Keratinocyte (primary cell): ENCODE measurements around the gene STK4. TPM values are rescaled to one million over a fixed set of nuclear protein-coding genes. Genes with fewer than 3 reads are reported as not detected.

ENCODE experiments used
- DNase-seq: peaks from one replicate; pipeline ENCODE4 v3.0.0-alpha.2; 2011; ENCODE audit warnings: low read depth, missing footprints, low spot score
- FAIRE-seq: peaks from 2 replicates; lab custom pipeline; 2011; peaks lifted over from hg19 to GRCh38; lab: Jason Lieb, UNC
- H2AFZ ChIP-seq: 2 replicates; pipeline ENCODE4 v1.6.0; 2012; ENCODE audit warnings: low read length, control low read depth, inconsistent platforms; ENCODE audit not compliant: control insufficient read depth
- H3K27ac ChIP-seq: 2 replicates; pipeline ENCODE4 v1.5.1; 2011; ENCODE audit warnings: low read length; ENCODE audit not compliant: control insufficient read depth, insufficient read depth
- H3K27me3 ChIP-seq: 3 replicates; pipeline ENCODE4 v1.6.0; 2011; ENCODE audit warnings: low read length; ENCODE audit not compliant: control insufficient read depth, insufficient read depth; ENCODE audit errors: extremely low read depth
- H3K36me3 ChIP-seq, 2 experiments: 2 replicates in 1 of 2; 3 replicates in 1 of 2; pipeline ENCODE4 v1.5.1; 2011; ENCODE audit warnings: low read length in 2 of 2, mild to moderate bottlenecking in 1 of 2; ENCODE audit not compliant: control insufficient read depth in 2 of 2, insufficient read depth in 2 of 2; ENCODE audit errors: extremely low read depth in 1 of 2
- H3K4me1 ChIP-seq: 3 replicates; pipeline ENCODE4 v1.5.1; 2011; ENCODE audit warnings: low read length; ENCODE audit not compliant: control insufficient read depth, insufficient read depth; ENCODE audit errors: extremely low read depth
- H3K4me2 ChIP-seq: 3 replicates; pipeline ENCODE4 v1.6.0; 2011; ENCODE audit warnings: low read depth, low read length; ENCODE audit not compliant: control insufficient read depth, insufficient read depth; ENCODE audit errors: extremely low read depth
- H3K4me3 ChIP-seq, 3 experiments: fragments of 200-600 bp in 1 of 3; sonication (generic) in 1 of 3; 2 replicates in 2 of 3; 3 replicates in 1 of 3; pipeline ENCODE4 v1.5.1; 2011 to 2016; ENCODE audit warnings: low read length in 3 of 3, mild to moderate bottlenecking in 3 of 3, control low read depth in 2 of 3, inconsistent platforms in 1 of 3, low read depth in 1 of 3, mixed read lengths in 1 of 3, mixed run types in 1 of 3, moderate library complexity in 1 of 3; ENCODE audit not compliant: control insufficient read depth in 2 of 3, insufficient read depth in 2 of 3; ENCODE audit errors: extremely low read depth in 1 of 3
- H3K79me2 ChIP-seq: 2 replicates; pipeline ENCODE4 v1.6.0; 2012; ENCODE audit warnings: low read length; ENCODE audit not compliant: control insufficient read depth, insufficient read depth
- H3K9ac ChIP-seq: 3 replicates; pipeline ENCODE4 v1.6.0; 2011; ENCODE audit warnings: low read length; ENCODE audit not compliant: control insufficient read depth, insufficient read depth; ENCODE audit errors: extremely low read depth
- H3K9me1 ChIP-seq: 3 replicates; pipeline ENCODE4 v1.6.0; 2011; ENCODE audit warnings: low read length; ENCODE audit not compliant: control insufficient read depth, insufficient read depth; ENCODE audit errors: extremely low read depth
- H3K9me3 ChIP-seq: 2 replicates; pipeline ENCODE4 v1.5.1; 2012; ENCODE audit warnings: low read depth, low read length; ENCODE audit not compliant: control insufficient read depth
- H4K20me1 ChIP-seq: 3 replicates; pipeline ENCODE4 v1.6.0; 2011; ENCODE audit warnings: low read length; ENCODE audit not compliant: control insufficient read depth, insufficient read depth; ENCODE audit errors: extremely low read depth
- CTCF ChIP-seq, 3 experiments: IDR thresholded peaks in 1 of 3; conservative IDR thresholded peaks in 1 of 3; optimal IDR thresholded peaks in 1 of 3; 2 replicates in 2 of 3; 3 replicates in 1 of 3; pipeline versions ENCODE3 to v1.5.1; 2011; ENCODE audit warnings: low read length in 3 of 3, mild to moderate bottlenecking in 3 of 3, moderate library complexity in 2 of 3, control low read depth in 1 of 3, inconsistent platforms in 1 of 3; ENCODE audit not compliant: insufficient read depth in 2 of 3; ENCODE audit errors: extremely low read depth in 1 of 3
- EZH2 ChIP-seq: IDR thresholded peaks from one replicate; pipeline ENCODE4 v1.6.1; 2012; ENCODE audit warnings: inconsistent platforms, mild to moderate bottlenecking, low read length, moderate library complexity
- dilution Hi-C: fragments of 300-500 bp; cut with MboI; formaldehyde crosslinking; loops from one replicate; pipeline ENCODE4 v1.7.0; 2020; ENCODE audit warnings: low sequenced_read_pairs; ENCODE audit not compliant: extremely low pct_ligation_motif_present
- polyA plus RNA-seq, 5 experiments: library from polyadenylated mRNA; depleted of rRNA in 3 of 5; stranded (reverse) in 3 of 5; stranded (forward) in 1 of 5; unstranded in 1 of 5; fragments of >200 nt; gene quantifications; 1 replicate in 1 of 5; 2 replicates in 3 of 5; 3 replicates in 1 of 5; pipeline versions ENCODE4 v1.2.1 to v1.2.3, GENCODE V29; 2011 to 2012; ENCODE audit warnings: missing spikeins in 2 of 5, low read depth in 1 of 5, low replicate concordance in 1 of 5

The STK4 gene
- polyA plus RNA-seq, 1 donor (not counting 4 experiments of a cell fraction or from before 2014, with no cell fraction given), result 30.5 TPM

GRCh38 chr20:44963325-44964215, 2.7 kb upstream of the STK4 start:
- Histone ChIP-seq H3K9me1 (peaks cover 2% of the 10 kb centered on the region), H3K4me2 (no peak overlapping the region), H3K4me1 (peaks cover 36% of the 10 kb centered on the region), H3K36me3 (peaks cover 0 to under 1% of the 10 kb centered on the region in 2 experiments), H2AFZ (no peak overlapping the region), H3K27me3 (no peaks in the 10 kb centered on the region), H3K9ac (no peak overlapping the region), H3K27ac (no peak overlapping the region), H3K79me2 (peaks cover 39% of the 10 kb centered on the region), H4K20me1 (no peaks in the 10 kb centered on the region), H3K9me3 (no peaks in the 10 kb centered on the region), H3K4me3 (no peak overlapping the region)
- no peak for FAIRE-seq
- no peak for DNase-seq
- TF ChIP-seq EZH2 (no peak), CTCF (optimal IDR thresholded peaks at IDR 0.05 in 1 of 3, IDR thresholded peaks at IDR 0.05 in 1 of 3, conservative IDR thresholded peaks at IDR 0.05 in 1 of 3; ENCODE audit: extremely low read depth in 1 of 3, insufficient read depth in 2 of 3, low read length in 3 of 3) (no peak)
- dilution Hi-C loops, result no loop called here

- Histone ChIP-seq H3K9me1 (peaks cover 2% of the 10 kb centered on the region), H3K4me2 (peak overlapping the region; percentile 88), H3K4me1 (peaks cover 35% of the 10 kb centered on the region), H3K9me3 (no peaks in the 10 kb centered on the region), H2AFZ (peak overlapping the region; percentile 83), H3K36me3 (no peaks in the 10 kb centered on the region), H3K27me3 (no peaks in the 10 kb centered on the region), H3K9ac (peak overlapping the region; percentile 82), H4K20me1 (no peaks in the 10 kb centered on the region), H3K4me3 (peak overlapping the region; percentile 78 to 85 (median 79)), H3K27ac (peak overlapping the region; percentile 69), H3K79me2 (peaks cover 44% of the 10 kb centered on the region)
- DNase-seq (no peak), FAIRE-seq (no peak)
- dilution Hi-C loops, result no loop called here
- no peak for TF ChIP-seq EZH2
- no peak for TF ChIP-seq CTCF (optimal IDR thresholded peaks at IDR 0.05 in 1 of 3, IDR thresholded peaks at IDR 0.05 in 1 of 3, conservative IDR thresholded peaks at IDR 0.05 in 1 of 3; ENCODE audit: extremely low read depth in 1 of 3, insufficient read depth in 2 of 3, low read length in 3 of 3)
Measured at GRCh38 chr20:44965651-44966029, 672 bp upstream of the STK4 start.
